HepG2 (cell line): ENCODE results near the gene NCOA1. TPM values are rescaled to one million over a fixed set of nuclear protein-coding genes. Genes with fewer than 3 reads are reported as not detected.
"Not testable (repeated sequence)": the region's sequence is repeated elsewhere in the genome, so short reads cannot be mapped to it uniquely, and the experiment has no call there.

ENCODE experiments used
- ATAC-seq: fragments of 200-7000 bp; cut with Tn5 transposase; 3 replicates; pipeline ENCODE4 v1.9.1; 2020; ENCODE audit warnings: mild to moderate bottlenecking, moderate library complexity
- BruUV-seq: library from RNA; stranded (reverse); fragments of 400-500 nt; replicated peaks from 2 replicates; lab custom pipeline; 2021; lab: Mats Ljungman, UMichigan
- CTCF ChIA-PET: fragments of 300-600 bp; formaldehyde crosslinking; extraction: SDS; loops from one replicate; lab custom pipeline; 2021; ENCODE audit warnings: low total read pairs, inconsistent platforms, low intra/inter-chr PET ratio; lab: Yijun Ruan, JAX
- POLR2A ChIA-PET: fragments of 350-600 bp; sonication (Branson Sonifier 250); formaldehyde crosslinking; loops from one replicate; lab custom pipeline; 2020; ENCODE audit warnings: antibody characterized with exemption, inconsistent platforms; lab: Yijun Ruan, JAX
- DNase-seq: peaks from one replicate; pipeline ENCODE4 v3.0.0-alpha.2; 2015; ENCODE audit warnings: low spot score
- FAIRE-seq: peaks from 3 replicates; lab custom pipeline; 2011; peaks lifted over from hg19 to GRCh38; lab: Jason Lieb, UNC
- H2AFZ ChIP-seq: one replicate; pipeline ENCODE4 v1.6.1; 2011; ENCODE audit warnings: low read length, inconsistent platforms
- H3K27ac ChIP-seq: fragments of 300-600 bp; 3 replicates; pipeline ENCODE4 v1.8.0; 2011; ENCODE audit warnings: mixed run types, mild to moderate bottlenecking, mixed read lengths, low read length, inconsistent platforms; ENCODE audit not compliant: insufficient read depth; ENCODE audit errors: extremely low read length
- H3K27me3 ChIP-seq, 2 experiments: fragments of 200-600 bp in 1 of 2; 2 replicates in 1 of 2; 3 replicates in 1 of 2; pipeline versions ENCODE4 v1.6.0 to v1.8.0; 2011; ENCODE audit warnings: low read length in 2 of 2, mild to moderate bottlenecking in 2 of 2, moderate library complexity in 2 of 2, inconsistent platforms in 1 of 2; ENCODE audit not compliant: insufficient read depth in 2 of 2, control insufficient read depth in 1 of 2
- H3K36me3 ChIP-seq, 2 experiments: fragments of 200-600 bp in 1 of 2; replicated peaks in 1 of 2; 2 replicates in 1 of 2; 3 replicates in 1 of 2; pipeline versions ENCODE4 v1.5.1 to v1.8.0; 2011; ENCODE audit warnings: low read length in 2 of 2, inconsistent platforms in 1 of 2; ENCODE audit not compliant: insufficient read depth in 2 of 2, control insufficient read depth in 1 of 2
- H3K4me1 ChIP-seq: 2 replicates; pipeline ENCODE4 v1.5.1; 2012; ENCODE audit warnings: low read length, inconsistent platforms; ENCODE audit not compliant: insufficient read depth
- H3K4me2 ChIP-seq: 2 replicates; pipeline ENCODE4 v1.6.0; 2011; ENCODE audit warnings: low read depth, low read length, inconsistent platforms
- H3K4me3 ChIP-seq, 3 experiments: fragments of 200-600 bp in 1 of 3; sonication (generic), shearing (Covaris generic) in 1 of 3; replicated peaks in 1 of 3; 2 replicates each; pipeline ENCODE4 v1.5.1; 2011 to 2016; ENCODE audit warnings: low read length in 3 of 3, inconsistent platforms in 2 of 3, low read depth in 2 of 3, mild to moderate bottlenecking in 2 of 3, control low read depth in 1 of 3, mixed read lengths in 1 of 3; ENCODE audit not compliant: insufficient read depth in 1 of 3
- H3K79me2 ChIP-seq: one replicate; pipeline ENCODE4 v1.6.1; 2011; ENCODE audit warnings: low read length, inconsistent platforms; ENCODE audit not compliant: insufficient read depth
- H3K9ac ChIP-seq: 2 replicates; pipeline ENCODE4 v1.6.0; 2011; ENCODE audit warnings: mild to moderate bottlenecking, low read depth, low read length, inconsistent platforms; ENCODE audit not compliant: insufficient read depth
- H3K9me3 ChIP-seq: 2 replicates; pipeline ENCODE4 v1.5.1; 2012; ENCODE audit warnings: mild to moderate bottlenecking, low read length
- H4K20me1 ChIP-seq: 2 replicates; pipeline ENCODE4 v1.6.0; 2011; ENCODE audit warnings: inconsistent platforms, mild to moderate bottlenecking, low read length, moderate library complexity; ENCODE audit not compliant: insufficient read depth
- TOE1 ChIP-seq: sonication (generic); formaldehyde crosslinking; IDR thresholded peaks from 2 replicates; pipeline ENCODE4 v1.4.0; 2020; ENCODE audit warnings: mild to moderate bottlenecking, missing genetic modification reagents
- ZNF296 ChIP-seq: sonication (generic); formaldehyde crosslinking; conservative IDR thresholded peaks from 2 replicates; pipeline ENCODE4 v1.5.0; 2020; ENCODE audit warnings: mild to moderate bottlenecking, missing genetic modification reagents
- ZNF703 ChIP-seq: sonication (generic); formaldehyde crosslinking; IDR thresholded peaks from 2 replicates; pipeline ENCODE4 v1.5.1; 2020; ENCODE audit warnings: missing genetic modification reagents, mild to moderate bottlenecking, moderate library complexity, borderline replicate concordance
- WGBS: methylation state at CpG from one replicate; pipeline ENCODE4 v1.1.6; 2017; ENCODE audit warnings: low lambda C conversion rate; 5-methylcytosine and 5-hydroxymethylcytosine counted together
- in situ Hi-C: cut with HindIII; loops from 2 replicates; pipeline ENCODE4 v1.10.0; 2017; ENCODE audit warnings: low pct_unique_long_range_greater_than_20kb; ENCODE audit not compliant: extremely low pct_ligation_motif_present
- intact Hi-C: fragments of 100-400 bp; cut with micrococcal nuclease; formaldehyde crosslinking; loops from one replicate; pipeline ENCODE4 v1.10.0; 2022; ENCODE audit not compliant: unreplicated experiment
- polyA plus RNA-seq, 8 experiments: library from polyadenylated mRNA; depleted of rRNA in 3 of 8; stranded (reverse) in 7 of 8; unstranded in 1 of 8; fragments of >200 nt; fragmentation: Illumina TruSeq in 4 of 8; extraction: Trizol in 4 of 8; gene quantifications; 2 replicates each; pipeline versions ENCODE4 v1.2.1 to v1.2.3, GENCODE V29; 2011 to 2016; ENCODE audit warnings: low read depth in 4 of 8, missing spikeins in 1 of 8, mixed read lengths in 1 of 8; ENCODE audit not compliant: insufficient read depth in 1 of 8
- total RNA-seq, 5 experiments: library from RNA; depleted of rRNA; stranded (reverse); fragments of >200 nt; fragmentation: Illumina TruSeq; extraction: Trizol; gene quantifications; 2 replicates each; pipeline ENCODE4 v1.2.3, GENCODE V29; 2016; ENCODE audit warnings: low read depth in 1 of 5

Gene NCOA1
- total and polyA plus RNA-seq, 2 of the 13 experiments (the other 11 are each of a cell fraction or from before 2014, with no cell fraction given) = 10.0 to 10.4 TPM

- H3K36me3 ChIP-seq = no peaks in the 10 kb centered on the region
- no peak overlapping the region for H3K4me2 ChIP-seq
- H3K4me3 ChIP-seq = no peak overlapping the region
- CTCF ChIA-PET = no interaction called here
- H3K9ac ChIP-seq = no peak overlapping the region
- H3K9me3 ChIP-seq = no peaks in the 10 kb centered on the region
- no peak for FAIRE-seq
- POLR2A ChIA-PET = no interaction called here
- in situ Hi-C loops (no loop called here), intact Hi-C loops (no loop called here)
- ATAC-seq = no peak
- H3K27ac ChIP-seq = no peak overlapping the region
- H3K79me2 ChIP-seq = no peaks in the 10 kb centered on the region
- 23% methylated on average over 3 of the region's 3 CpGs for WGBS
- H4K20me1 ChIP-seq = no peaks in the 10 kb centered on the region
- no peak for DNase-seq
- H3K27me3 ChIP-seq = no peaks in the 10 kb centered on the region; a peak in 1 of 5 replicates
- TF ChIP-seq ZNF296 (CRISPR knock-in tag) = no peak
- no peak for TF ChIP-seq ZNF703 (CRISPR knock-in tag)
- TF ChIP-seq TOE1 (CRISPR knock-in tag) = no peak
- H2AFZ ChIP-seq = no peak overlapping the region
- no TSS peak for BruUV-seq
- H3K4me1 ChIP-seq = peaks cover 17% of the 10 kb centered on the region
Measured at GRCh38 chr2:24482972-24483300, 8.1 kb upstream of the NCOA1 start.

GRCh38 chr2:24484677-24485076 lies 6.4 kb upstream of the NCOA1 start:
- in situ Hi-C loops, H3K27ac ChIP-seq, ATAC-seq, H3K4me2 ChIP-seq, H4K20me1 ChIP-seq, H2AFZ ChIP-seq, DNase-seq, H3K27me3 ChIP-seq, CTCF ChIA-PET, H3K36me3 ChIP-seq, POLR2A ChIA-PET, H3K9ac ChIP-seq, H3K9me3 ChIP-seq, BruUV-seq, H3K79me2 ChIP-seq, intact Hi-C loops, FAIRE-seq, H3K4me3 ChIP-seq: not testable (repeated sequence)
- H3K4me1 ChIP-seq = peaks cover 25% of the 10 kb centered on the region
- 72% methylated on average over 6 of the region's 6 CpGs for WGBS
